Measurements from ENCODE around the gene PKMYT1.
"Not testable (repeated sequence)": the region's sequence is repeated elsewhere in the genome, so short reads cannot be mapped to it uniquely, and the experiment has no call there.

The PKMYT1 gene

DNA sequence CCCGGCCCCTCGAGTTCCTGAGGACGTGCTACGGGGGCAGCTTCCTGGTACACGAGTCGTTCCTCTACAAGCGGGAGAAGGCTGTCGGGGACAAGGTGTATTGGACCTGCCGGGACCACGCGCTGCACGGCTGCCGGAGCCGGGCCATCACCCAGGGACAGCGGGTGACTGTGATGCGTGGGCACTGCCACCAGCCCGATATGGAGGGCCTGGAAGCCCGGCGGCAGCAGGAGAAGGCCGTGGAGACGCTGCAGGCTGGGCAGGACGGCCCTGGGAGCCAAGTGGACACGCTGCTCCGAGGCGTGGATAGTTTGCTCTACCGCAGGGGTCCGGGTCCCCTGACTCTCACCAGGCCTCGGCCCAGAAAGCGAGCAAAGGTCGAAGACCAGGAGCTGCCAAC, 47.1 kb downstream of the PKMYT1 start:
- peaks cover 2% of the 10 kb centered on the region for H3K36me3 Mint-ChIP-seq
- H3K4me3 Mint-ChIP-seq: no peak overlapping the region
- no peak overlapping the region for H3K27ac Mint-ChIP-seq
- H3K4me1 Mint-ChIP-seq (ENCODE audit: low read depth): no peaks in the 10 kb centered on the region
- H3K27me3 Mint-ChIP-seq: no peaks in the 10 kb centered on the region
- no peaks in the 10 kb centered on the region for H3K9me3 Mint-ChIP-seq (ENCODE audit: low read depth)

DNA sequence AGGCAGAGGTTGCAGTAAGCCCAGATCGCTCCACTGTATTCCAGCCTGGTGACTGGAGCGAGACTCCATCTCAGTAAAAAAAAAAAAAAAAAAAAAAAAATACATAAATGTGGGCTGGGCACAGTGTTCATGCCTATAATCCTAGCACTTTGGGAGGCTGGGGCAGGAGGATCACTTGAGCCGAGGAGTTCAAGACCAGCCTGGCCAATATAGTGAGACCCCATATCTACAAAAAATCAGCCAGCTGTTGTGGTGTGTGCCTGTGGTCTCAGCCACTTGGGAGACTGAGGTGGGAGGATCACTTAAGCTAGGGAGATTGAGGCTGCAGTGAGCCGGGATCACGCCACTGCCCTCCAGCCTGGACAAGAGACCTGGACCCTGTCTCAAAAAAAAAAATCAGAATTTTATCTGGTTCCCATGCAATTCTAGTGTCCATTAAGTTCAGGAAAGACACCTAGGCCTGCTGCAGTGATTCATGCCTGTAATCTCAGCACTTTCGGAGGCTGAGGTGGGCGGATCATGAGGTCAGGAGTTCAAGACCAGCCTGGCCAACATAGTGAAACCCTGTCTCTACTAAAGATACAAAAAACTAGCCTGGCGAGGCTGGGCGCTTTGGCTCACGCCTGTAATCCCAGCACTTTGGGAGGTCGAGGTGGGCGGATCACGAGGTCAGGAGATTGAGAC, 48.9 kb downstream of the PKMYT1 start:
- H3K27ac Mint-ChIP-seq; H3K9me3 Mint-ChIP-seq (ENCODE audit: low read depth); H3K4me3 Mint-ChIP-seq; H3K27me3 Mint-ChIP-seq; H3K36me3 Mint-ChIP-seq: not testable (repeated sequence)
- H3K4me1 Mint-ChIP-seq (ENCODE audit: low read depth): peaks cover 11% of the 10 kb centered on the region

DNA sequence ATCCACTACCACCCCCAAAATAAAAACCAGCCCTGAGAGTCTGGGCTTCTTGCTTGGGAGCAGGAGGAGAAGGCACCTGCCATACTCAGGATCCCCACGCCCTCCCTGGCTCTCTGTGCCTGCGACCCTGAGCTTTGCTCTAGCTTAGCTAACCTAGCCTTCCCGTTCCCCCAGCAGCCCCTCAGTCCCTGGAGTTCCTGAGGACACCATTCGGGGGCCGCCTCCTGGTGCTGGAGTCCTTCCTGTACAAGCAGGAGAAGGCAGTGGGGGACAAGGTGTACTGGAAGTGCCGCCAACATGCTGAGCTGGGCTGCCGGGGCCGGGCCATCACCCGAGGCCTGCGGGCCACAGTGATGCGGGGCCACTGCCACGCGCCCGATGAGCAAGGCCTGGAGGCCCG, 50.0 kb downstream of the PKMYT1 start:
- Mint-ChIP-seq H3K4me1 (ENCODE audit: low read depth) (peaks cover 11% of the 10 kb centered on the region), H3K27me3 (no peaks in the 10 kb centered on the region), H3K36me3 (peaks cover 2% of the 10 kb centered on the region), H3K9me3 (ENCODE audit: low read depth) (no peaks in the 10 kb centered on the region), H3K27ac (no peak overlapping the region), H3K4me3 (no peak overlapping the region)

DNA sequence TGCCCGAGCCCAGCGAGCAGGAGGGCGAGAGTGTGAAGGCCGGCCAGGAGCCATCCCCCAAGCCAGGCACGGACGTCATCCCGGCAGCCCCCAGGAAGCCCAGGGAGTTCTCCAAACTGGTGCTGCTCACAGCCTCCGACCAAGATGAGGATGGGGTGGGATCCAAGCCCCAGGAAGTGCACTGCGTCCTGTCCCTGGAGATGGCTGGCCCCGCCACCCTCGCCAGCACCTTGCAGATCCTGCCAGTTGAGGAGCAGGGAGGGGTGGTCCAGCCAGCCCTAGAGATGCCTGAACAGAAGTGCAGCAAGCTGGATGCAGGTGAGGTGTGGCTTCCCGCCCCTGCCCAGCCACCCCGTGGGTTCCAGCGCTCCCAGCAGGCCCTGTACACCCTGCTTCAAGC, 50.6 kb downstream of the PKMYT1 start:
- H3K9me3 Mint-ChIP-seq (ENCODE audit: low read depth): no peaks in the 10 kb centered on the region
- peaks cover 11% of the 10 kb centered on the region for H3K4me1 Mint-ChIP-seq (ENCODE audit: low read depth)
- H3K36me3 Mint-ChIP-seq: peaks cover 2% of the 10 kb centered on the region
- no peak overlapping the region for H3K4me3 Mint-ChIP-seq
- no peak overlapping the region for H3K27ac Mint-ChIP-seq
- H3K27me3 Mint-ChIP-seq: no peaks in the 10 kb centered on the region

DNA sequence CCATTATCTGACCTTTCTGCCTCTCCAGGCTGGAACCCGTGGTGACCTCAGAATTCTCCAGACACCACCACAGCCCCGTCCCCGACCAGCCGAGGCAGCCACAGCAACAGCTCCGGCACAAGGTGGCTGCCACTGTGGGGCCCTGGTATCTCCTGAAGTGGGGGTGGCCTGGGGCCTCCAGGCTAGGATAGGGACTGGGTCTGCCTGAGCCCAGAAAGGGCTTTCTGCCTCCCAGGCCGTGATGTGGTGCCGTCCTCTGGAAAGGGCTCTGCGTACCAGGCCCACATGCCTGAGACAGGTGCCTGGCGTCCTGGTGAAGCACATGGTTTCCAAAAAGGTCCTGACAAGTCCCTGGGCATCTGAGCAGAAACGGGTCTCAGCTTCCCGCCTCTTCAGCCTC, 51.5 kb downstream of the PKMYT1 start:
- H3K9me3 Mint-ChIP-seq (ENCODE audit: low read depth): no peaks in the 10 kb centered on the region
- H3K27me3 Mint-ChIP-seq: no peaks in the 10 kb centered on the region
- H3K27ac Mint-ChIP-seq: no peak overlapping the region
- no peak overlapping the region for H3K4me3 Mint-ChIP-seq
- peaks cover 11% of the 10 kb centered on the region for H3K4me1 Mint-ChIP-seq (ENCODE audit: low read depth)
- no peaks in the 10 kb centered on the region for H3K36me3 Mint-ChIP-seq

DNA sequence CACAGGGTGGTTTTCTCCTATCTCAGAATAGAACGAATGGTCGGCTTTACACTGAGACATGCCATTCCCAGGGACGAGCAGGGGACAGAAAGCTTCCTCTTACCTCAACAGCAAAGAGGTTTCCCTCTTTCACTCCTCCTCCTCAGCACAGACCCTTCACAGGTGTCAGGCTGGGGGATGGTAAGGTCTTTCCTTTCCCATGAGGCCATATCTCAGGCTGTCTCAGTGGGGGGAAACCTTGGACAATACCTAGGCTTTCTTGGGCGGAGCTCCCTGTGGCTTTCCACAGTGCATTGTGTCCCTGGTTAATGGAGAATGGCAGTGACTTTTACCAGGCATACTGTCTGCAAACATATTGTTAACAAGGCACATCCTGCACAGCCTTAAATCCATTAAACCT, 52.1 kb downstream of the PKMYT1 start:
- peaks cover 11% of the 10 kb centered on the region for H3K4me1 Mint-ChIP-seq (ENCODE audit: low read depth)
- not testable (repeated sequence) for H3K36me3 Mint-ChIP-seq, H3K27ac Mint-ChIP-seq

DNA sequence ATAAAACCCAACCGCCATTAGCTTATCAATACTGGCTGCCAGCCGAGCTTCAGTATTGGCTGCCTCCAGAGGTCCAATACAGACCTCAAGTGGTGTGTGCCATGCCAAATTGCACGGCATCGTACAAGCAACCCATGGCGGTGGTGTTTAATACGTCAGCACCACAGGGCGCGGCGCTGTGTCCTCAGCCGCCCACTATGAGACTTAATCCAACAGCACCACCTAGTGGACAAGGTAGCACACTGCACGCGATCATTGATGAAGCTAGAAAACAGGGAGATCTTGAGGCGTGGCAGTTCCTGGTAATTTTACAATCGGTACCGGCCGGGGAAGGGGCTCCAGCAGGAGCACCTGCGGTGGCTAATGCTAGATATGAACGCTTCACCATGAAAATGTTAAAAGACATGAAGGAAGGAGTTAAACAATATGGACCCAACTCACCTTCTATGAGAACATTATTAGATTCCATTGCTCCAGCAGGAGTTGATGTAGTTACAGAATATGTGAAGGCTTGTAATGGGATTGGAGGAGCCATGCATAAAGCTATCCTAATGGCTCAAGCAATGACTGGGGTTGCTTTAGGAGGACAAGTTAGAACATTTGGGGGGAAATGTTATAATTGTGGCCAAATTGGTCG, 53.1 kb downstream of the PKMYT1 start:
- H3K4me1 Mint-ChIP-seq (ENCODE audit: low read depth): peaks cover 11% of the 10 kb centered on the region
- H3K4me3 Mint-ChIP-seq: no peak overlapping the region
- no peaks in the 10 kb centered on the region for H3K36me3 Mint-ChIP-seq
- no peak overlapping the region for H3K27ac Mint-ChIP-seq
- H3K27me3 Mint-ChIP-seq: no peaks in the 10 kb centered on the region
- no peaks in the 10 kb centered on the region for H3K9me3 Mint-ChIP-seq (ENCODE audit: low read depth)

More for the DNA sequence above, 52.1 kb downstream of the PKMYT1 start:
- not testable (repeated sequence) for H3K4me3 Mint-ChIP-seq; H3K27me3 Mint-ChIP-seq; H3K9me3 Mint-ChIP-seq (ENCODE audit: low read depth)

DNA sequence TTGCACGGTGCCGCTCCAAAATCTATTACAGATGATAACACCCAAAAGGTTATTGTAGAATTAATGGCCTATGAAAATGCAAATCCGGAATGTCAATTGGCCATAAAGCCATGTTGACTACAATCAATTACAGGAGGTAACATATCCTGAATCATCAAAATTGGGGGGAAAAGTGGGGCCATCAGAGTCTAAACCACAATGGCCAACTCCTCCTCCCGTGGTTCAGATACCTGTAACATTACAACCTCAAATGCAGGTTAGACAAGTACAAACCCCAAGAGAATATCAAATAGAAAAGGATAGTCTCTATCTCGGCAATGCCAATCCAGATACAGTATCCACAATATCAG, 53.6 kb downstream of the PKMYT1 start:
- Mint-ChIP-seq H3K27ac (no peak overlapping the region), H3K4me1 (ENCODE audit: low read depth) (peaks cover 11% of the 10 kb centered on the region), H3K9me3 (ENCODE audit: low read depth) (no peaks in the 10 kb centered on the region), H3K27me3 (no peaks in the 10 kb centered on the region), H3K36me3 (no peaks in the 10 kb centered on the region), H3K4me3 (no peak overlapping the region)

DNA sequence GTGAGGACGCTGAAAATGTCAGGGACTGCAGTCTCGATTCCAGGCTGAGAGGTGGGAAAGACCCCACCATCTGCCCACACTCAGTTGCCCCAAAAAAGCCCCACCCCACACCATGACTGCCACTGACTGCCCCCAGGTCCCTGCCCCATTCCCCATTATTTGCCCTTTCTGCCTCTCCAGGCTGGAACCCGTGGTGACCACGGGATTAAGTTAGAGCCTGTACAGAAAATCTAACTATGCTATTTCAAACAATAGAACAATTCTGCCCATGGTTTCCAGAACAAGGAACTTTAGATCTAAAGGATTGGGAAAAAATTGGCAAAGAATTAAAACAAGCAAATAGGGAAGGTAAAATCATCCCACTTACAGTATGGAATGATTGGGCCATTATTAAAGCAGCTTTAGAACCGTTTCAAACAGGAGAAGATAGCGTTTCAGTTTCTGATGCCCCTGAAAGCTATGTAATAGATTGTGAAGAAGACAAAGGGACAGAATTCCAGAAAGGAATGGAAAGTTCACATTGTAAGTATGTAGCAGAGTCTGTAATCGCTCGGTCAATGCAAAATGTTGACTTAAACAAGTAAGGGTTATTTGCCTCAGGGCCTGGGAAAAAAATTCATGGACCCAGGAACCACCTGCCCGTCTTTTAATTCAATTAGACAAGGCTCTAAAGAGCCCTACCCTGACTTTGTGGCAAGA, 54.1 kb downstream of the PKMYT1 start:
- Mint-ChIP-seq H3K4me3 (no peak overlapping the region), H3K4me1 (ENCODE audit: low read depth) (peaks cover 11% of the 10 kb centered on the region), H3K27ac (no peak overlapping the region), H3K36me3 (no peaks in the 10 kb centered on the region), H3K27me3 (no peaks in the 10 kb centered on the region), H3K9me3 (ENCODE audit: low read depth) (no peaks in the 10 kb centered on the region)

DNA sequence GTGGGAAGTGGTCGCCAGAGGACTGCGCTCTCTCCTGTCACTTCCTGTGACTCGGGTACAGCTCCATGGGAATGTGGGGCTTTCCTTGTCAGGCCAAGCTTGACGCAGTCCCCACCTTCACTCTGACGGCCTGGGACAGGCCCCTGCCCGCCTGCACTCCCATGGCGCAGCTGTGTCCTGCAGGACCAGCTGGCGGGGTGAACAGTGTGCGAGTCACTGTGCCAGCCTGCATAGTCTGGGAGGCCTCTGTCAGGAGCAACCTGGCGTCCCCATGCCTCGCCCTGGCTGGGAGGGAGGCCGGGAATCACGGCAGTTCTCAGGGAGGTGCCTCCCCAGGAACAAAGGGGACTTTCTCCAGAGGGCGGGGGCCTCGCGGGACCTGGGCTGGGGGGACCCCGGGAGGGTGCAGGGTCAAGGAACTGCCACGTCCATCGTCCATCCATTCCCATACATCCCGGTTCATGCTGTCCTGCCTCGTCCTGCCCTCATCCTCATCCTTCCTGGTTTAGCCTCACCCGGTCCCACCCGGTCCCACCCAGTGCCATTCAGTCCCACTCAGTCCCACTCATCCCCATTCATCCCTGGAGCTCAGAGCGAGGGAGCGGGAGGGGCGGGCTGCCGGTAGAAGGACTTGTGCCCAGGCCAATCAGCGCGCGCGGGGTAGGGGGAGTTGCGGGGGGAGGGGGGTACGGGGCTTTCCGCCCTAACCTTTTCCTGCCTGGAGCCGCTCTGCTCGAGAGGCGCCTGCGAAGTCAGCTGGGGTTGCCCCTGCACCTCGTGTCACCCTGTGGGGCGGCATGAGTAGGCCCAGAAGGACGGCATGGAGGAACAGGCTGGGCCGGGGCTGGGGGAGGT, 55.1 kb downstream of the PKMYT1 start:
- H3K4me1 Mint-ChIP-seq (ENCODE audit: low read depth): peaks cover 11% of the 10 kb centered on the region

DNA sequence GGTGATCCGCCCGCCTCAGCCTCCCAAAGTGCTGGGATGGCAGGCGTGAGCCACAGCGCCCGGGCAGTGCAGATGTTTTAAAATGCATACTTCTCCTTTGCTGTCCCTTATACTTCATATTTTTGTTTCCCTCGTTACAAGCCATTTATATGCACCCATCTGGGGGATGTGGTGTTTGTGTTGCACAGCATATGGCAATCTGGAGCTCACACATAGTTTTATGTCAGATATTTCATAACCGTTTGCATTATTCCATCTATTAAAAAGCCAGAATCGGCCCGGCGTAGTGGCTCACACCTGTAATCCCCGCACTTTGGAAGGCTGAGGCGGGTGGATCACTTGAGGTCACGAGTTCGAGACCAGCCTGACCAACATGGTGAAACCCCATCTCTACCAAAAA, 56.8 kb downstream of the PKMYT1 start:
- Mint-ChIP-seq H3K27ac (no peak overlapping the region), H3K4me3 (no peak overlapping the region), H3K4me1 (ENCODE audit: low read depth) (peaks cover 17% of the 10 kb centered on the region), H3K9me3 (ENCODE audit: low read depth) (no peaks in the 10 kb centered on the region), H3K36me3 (peaks cover 2% of the 10 kb centered on the region), H3K27me3 (no peaks in the 10 kb centered on the region)

More for the DNA sequence above, 55.1 kb downstream of the PKMYT1 start:
- no peaks in the 10 kb centered on the region for H3K27me3 Mint-ChIP-seq
- H3K27ac Mint-ChIP-seq: no peak overlapping the region
- no peaks in the 10 kb centered on the region for H3K9me3 Mint-ChIP-seq (ENCODE audit: low read depth)
- no peaks in the 10 kb centered on the region for H3K36me3 Mint-ChIP-seq
- H3K4me3 Mint-ChIP-seq: no peak overlapping the region
